ENCODE results near the gene EBF3.

EBF3 gene

GRCh38 chr10:129793996-129794395 is 170.1 kb downstream of the EBF3 start:
- Mint-ChIP-seq H3K27ac (no peak overlapping the region), H3K4me1 (ENCODE audit: low read depth) (no peaks in the 10 kb centered on the region), H3K9me3 (peaks cover 9% of the 10 kb centered on the region), H3K27me3 (ENCODE audit: low read depth) (no peaks in the 10 kb centered on the region), H3K36me3 (ENCODE audit: low read depth) (no peaks in the 10 kb centered on the region), H3K4me3 (no peak overlapping the region)
- no peak for DNase-seq (ENCODE audit: low spot score)

DNA sequence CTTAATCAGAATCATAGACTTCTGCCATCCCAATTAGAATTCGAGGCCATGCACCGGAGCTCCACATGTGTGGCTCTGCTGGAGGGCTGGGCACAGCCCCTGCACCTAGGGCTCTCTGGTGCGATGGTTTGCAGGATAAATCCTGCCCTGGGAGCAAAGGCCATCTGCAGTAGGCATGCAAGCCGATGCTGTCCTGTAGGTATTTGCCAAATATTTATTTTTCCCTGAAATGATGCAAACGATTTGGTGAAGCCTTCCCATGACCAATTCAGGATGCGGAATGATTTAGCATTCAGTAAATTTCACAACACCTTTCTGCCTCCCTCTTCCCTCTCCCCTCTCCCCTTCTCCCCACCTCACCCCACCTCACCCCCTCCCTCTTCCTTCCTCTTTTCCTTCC is 170.6 kb downstream of the EBF3 start:
- H3K36me3 Mint-ChIP-seq (ENCODE audit: low read depth) = no peaks in the 10 kb centered on the region
- H3K4me1 Mint-ChIP-seq (ENCODE audit: low read depth) = no peaks in the 10 kb centered on the region
- no peaks in the 10 kb centered on the region for H3K27me3 Mint-ChIP-seq (ENCODE audit: low read depth)
- H3K27ac Mint-ChIP-seq = no peak overlapping the region
- no peak for DNase-seq (ENCODE audit: low spot score)
- peaks cover 9% of the 10 kb centered on the region for H3K9me3 Mint-ChIP-seq
- no peak overlapping the region for H3K4me3 Mint-ChIP-seq

DNA sequence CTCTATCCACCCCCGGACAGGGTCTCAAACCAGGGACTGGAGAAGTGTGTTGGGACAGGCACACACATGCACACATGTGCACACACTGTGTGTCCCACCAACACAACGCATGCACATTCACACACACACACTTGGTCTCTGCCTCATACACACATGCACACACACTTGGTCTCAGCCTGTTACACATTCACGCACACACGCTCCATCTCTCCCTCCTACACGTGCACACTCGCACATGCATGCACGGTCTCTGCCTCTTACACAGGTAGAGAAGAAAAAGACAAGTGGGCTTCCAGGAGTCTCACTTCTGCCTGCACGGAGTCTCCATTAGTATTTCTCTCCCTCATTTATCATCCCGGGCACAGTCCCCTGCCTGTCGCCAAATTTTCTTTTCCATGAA is 171.2 kb downstream of the EBF3 start:
- Mint-ChIP-seq H3K36me3 (ENCODE audit: low read depth) (no peaks in the 10 kb centered on the region), H3K9me3 (peaks cover 9% of the 10 kb centered on the region)
- no peak for DNase-seq (ENCODE audit: low spot score)

GRCh38 chr10:129792141-129792540 is 171.9 kb downstream of the EBF3 start:
- H3K4me1 Mint-ChIP-seq (ENCODE audit: low read depth) = no peaks in the 10 kb centered on the region
- no peaks in the 10 kb centered on the region for H3K27me3 Mint-ChIP-seq (ENCODE audit: low read depth)
- no peak overlapping the region for H3K4me3 Mint-ChIP-seq
- DNase-seq (ENCODE audit: low spot score) = no peak
- no peaks in the 10 kb centered on the region for H3K36me3 Mint-ChIP-seq (ENCODE audit: low read depth)
- H3K9me3 Mint-ChIP-seq = peaks cover 14% of the 10 kb centered on the region
- no peak overlapping the region for H3K27ac Mint-ChIP-seq

More for the DNA sequence above, 171.2 kb downstream of the EBF3 start:
- H3K27ac Mint-ChIP-seq = no peak overlapping the region
- no peaks in the 10 kb centered on the region for H3K27me3 Mint-ChIP-seq (ENCODE audit: low read depth)
- no peak overlapping the region for H3K4me3 Mint-ChIP-seq
- H3K4me1 Mint-ChIP-seq (ENCODE audit: low read depth) = no peaks in the 10 kb centered on the region

DNA sequence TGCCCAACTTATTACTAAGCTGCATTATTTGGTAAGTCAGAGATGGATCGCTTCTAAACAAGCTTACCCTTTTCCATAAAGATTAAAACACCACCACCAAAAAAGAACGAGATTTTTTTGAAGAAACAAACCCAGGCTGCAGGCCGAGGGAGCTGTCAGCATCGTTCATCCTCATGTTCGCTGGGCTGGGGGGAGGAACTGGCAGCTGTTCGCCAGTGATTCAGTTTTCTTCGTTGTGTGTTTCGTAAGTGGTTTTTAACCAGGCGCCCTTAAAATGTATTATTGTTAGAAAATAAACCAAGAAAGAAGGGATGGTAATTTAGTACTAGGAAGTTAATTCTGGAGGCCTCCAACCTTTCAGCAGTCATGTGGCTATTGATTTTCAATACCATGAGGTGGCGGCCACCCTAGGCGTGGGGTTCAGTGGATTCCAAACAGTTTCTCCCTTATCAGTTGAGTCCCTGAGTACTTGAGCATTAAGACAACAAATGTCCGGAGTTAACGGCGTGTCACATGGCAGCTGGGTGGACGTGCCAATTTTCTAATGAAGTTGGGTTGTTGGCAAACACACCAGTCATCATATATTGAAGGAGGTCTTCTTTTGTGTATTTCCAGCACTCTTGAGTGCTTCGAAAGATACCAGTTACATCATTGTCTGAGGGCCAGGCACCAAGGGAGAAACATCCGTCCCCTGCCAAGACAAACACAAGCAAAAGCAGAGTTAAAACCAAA is 173.2 kb downstream of the EBF3 start:
- Mint-ChIP-seq H3K9me3 (peaks cover 16% of the 10 kb centered on the region), H3K4me1 (ENCODE audit: low read depth) (no peaks in the 10 kb centered on the region), H3K36me3 (ENCODE audit: low read depth) (no peaks in the 10 kb centered on the region), H3K27me3 (ENCODE audit: low read depth) (no peaks in the 10 kb centered on the region), H3K27ac (no peak overlapping the region), H3K4me3 (no peak overlapping the region)
- no peak for DNase-seq (ENCODE audit: low spot score)

GRCh38 chr10:129788215-129788614 is 175.9 kb downstream of the EBF3 start:
- H3K9me3 Mint-ChIP-seq = peaks cover 16% of the 10 kb centered on the region
- H3K27me3 Mint-ChIP-seq (ENCODE audit: low read depth) = no peaks in the 10 kb centered on the region
- DNase-seq (ENCODE audit: low spot score) = no peak

DNA sequence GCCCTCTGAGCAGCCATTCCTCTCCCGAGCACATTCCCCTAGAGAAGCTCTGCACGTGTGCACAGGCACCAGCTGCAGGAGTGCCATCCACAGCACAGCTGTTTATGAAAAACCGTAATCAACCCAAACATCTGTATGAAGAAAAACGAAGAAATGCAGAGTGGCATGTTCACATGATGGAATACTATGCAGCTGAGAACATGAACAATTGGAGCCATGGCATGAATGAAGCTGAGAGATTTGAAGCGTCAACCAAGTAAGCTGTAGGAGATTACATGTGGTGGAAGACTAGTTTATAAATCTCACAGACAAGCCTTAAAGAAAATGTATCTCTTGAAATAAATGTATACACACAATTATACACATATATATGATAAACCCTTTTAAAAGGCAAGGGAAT is 176.5 kb downstream of the EBF3 start:
- Mint-ChIP-seq H3K4me1 (ENCODE audit: low read depth) (no peaks in the 10 kb centered on the region), H3K27ac (no peak overlapping the region), H3K36me3 (ENCODE audit: low read depth) (no peaks in the 10 kb centered on the region), H3K27me3 (ENCODE audit: low read depth) (no peaks in the 10 kb centered on the region), H3K9me3 (peaks cover 16% of the 10 kb centered on the region), H3K4me3 (no peak overlapping the region)
- no peak for DNase-seq (ENCODE audit: low spot score)

More at GRCh38 chr10:129788215-129788614, 175.9 kb downstream of the EBF3 start:
- Mint-ChIP-seq H3K36me3 (ENCODE audit: low read depth) (no peaks in the 10 kb centered on the region), H3K4me1 (ENCODE audit: low read depth) (no peaks in the 10 kb centered on the region), H3K27ac (no peak overlapping the region), H3K4me3 (no peak overlapping the region)

GRCh38 chr10:129786216-129786615 is 177.9 kb downstream of the EBF3 start:
- no peak overlapping the region for H3K27ac Mint-ChIP-seq
- DNase-seq (ENCODE audit: low spot score) = no peak
- H3K36me3 Mint-ChIP-seq (ENCODE audit: low read depth) = no peaks in the 10 kb centered on the region
- H3K9me3 Mint-ChIP-seq = peaks cover 16% of the 10 kb centered on the region
- H3K4me3 Mint-ChIP-seq = no peak overlapping the region
- H3K4me1 Mint-ChIP-seq (ENCODE audit: low read depth) = no peaks in the 10 kb centered on the region
- H3K27me3 Mint-ChIP-seq (ENCODE audit: low read depth) = no peaks in the 10 kb centered on the region

DNA sequence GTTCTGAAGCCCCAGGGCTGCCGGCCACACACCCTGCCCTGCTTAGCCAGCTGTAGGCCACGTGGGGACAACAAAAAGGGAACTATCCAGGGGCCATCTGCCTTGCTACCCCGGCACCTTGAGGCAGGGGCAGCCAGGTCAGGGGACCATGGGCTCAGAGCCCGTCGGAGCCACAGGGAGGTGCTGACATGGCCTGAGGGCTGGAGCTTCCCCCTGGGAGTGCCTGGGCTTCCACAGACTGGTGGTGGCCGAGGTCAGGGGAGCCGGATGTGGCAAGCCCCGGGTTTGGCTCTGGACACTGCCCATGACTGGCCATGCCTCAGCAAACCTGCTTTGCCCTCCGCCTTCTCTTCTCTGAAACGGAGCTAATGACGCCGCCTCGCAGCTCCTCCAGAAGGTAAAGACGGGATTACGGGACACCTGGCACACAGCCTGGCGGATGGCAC is 178.5 kb downstream of the EBF3 start:
- H3K36me3 Mint-ChIP-seq (ENCODE audit: low read depth) = no peaks in the 10 kb centered on the region

More for the DNA sequence above, 178.5 kb downstream of the EBF3 start:
- H3K4me1 Mint-ChIP-seq (ENCODE audit: low read depth) = no peaks in the 10 kb centered on the region
- no peak overlapping the region for H3K4me3 Mint-ChIP-seq
- no peak for DNase-seq (ENCODE audit: low spot score)
- no peaks in the 10 kb centered on the region for H3K27me3 Mint-ChIP-seq (ENCODE audit: low read depth)
- no peak overlapping the region for H3K27ac Mint-ChIP-seq
- peaks cover 16% of the 10 kb centered on the region for H3K9me3 Mint-ChIP-seq

All from T-helper 2 cell treated with Interferon-gamma antibody and Interleukin-4, amounts not matched to agents 5 μg/mL and 100 μg/mL, for 36 hours (primary cell).